ENCODE results near the gene BIN2. TPM values are rescaled to one million over a fixed set of nuclear protein-coding genes. Genes with fewer than 3 reads are reported as not detected.

The BIN2 gene
- total RNA-seq, 1 donor from 2014 or later: 1.6 TPM

GRCh38 chr12:51270067-51270950, 53.7 kb downstream of the BIN2 start, which contains the start of gene SMAGP:
SMAGP (minus strand) TSS chr12:51270415; CDS start chr12:51269278, 1,137 bp downstream.
- DNase-seq: peak; percentile 62
- TF ChIP-seq, protein P1, sequence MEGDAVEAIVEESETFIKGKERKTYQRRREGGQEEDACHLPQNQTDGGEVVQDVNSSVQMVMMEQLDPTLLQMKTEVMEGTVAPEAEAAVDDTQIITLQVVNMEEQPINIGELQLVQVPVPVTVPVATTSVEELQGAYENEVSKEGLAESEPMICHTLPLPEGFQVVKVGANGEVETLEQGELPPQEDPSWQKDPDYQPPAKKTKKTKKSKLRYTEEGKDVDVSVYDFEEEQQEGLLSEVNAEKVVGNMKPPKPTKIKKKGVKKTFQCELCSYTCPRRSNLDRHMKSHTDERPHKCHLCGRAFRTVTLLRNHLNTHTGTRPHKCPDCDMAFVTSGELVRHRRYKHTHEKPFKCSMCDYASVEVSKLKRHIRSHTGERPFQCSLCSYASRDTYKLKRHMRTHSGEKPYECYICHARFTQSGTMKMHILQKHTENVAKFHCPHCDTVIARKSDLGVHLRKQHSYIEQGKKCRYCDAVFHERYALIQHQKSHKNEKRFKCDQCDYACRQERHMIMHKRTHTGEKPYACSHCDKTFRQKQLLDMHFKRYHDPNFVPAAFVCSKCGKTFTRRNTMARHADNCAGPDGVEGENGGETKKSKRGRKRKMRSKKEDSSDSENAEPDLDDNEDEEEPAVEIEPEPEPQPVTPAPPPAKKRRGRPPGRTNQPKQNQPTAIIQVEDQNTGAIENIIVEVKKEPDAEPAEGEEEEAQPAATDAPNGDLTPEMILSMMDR (IDR thresholded peaks at IDR 0.05; ENCODE audit: borderline replicate concordance): peak; percentile 19
- peak within 1 kb of the TSS; percentile 88 for H3K27ac ChIP-seq (replicated peaks)
- peaks cover 33% of the 10 kb centered on the region for H3K27me3 ChIP-seq (ENCODE audit: low read depth)
- no peaks in the 10 kb centered on the region for H3K9me3 ChIP-seq (replicated peaks)
- H3K4me3 ChIP-seq: peak within 1 kb of the TSS; percentile 84
- intact Hi-C loops (cut with micrococcal nuclease): no loop called here
- peaks cover 27% of the 10 kb centered on the region for H3K4me1 ChIP-seq
- no peaks in the 10 kb centered on the region for H3K36me3 ChIP-seq

DNA sequence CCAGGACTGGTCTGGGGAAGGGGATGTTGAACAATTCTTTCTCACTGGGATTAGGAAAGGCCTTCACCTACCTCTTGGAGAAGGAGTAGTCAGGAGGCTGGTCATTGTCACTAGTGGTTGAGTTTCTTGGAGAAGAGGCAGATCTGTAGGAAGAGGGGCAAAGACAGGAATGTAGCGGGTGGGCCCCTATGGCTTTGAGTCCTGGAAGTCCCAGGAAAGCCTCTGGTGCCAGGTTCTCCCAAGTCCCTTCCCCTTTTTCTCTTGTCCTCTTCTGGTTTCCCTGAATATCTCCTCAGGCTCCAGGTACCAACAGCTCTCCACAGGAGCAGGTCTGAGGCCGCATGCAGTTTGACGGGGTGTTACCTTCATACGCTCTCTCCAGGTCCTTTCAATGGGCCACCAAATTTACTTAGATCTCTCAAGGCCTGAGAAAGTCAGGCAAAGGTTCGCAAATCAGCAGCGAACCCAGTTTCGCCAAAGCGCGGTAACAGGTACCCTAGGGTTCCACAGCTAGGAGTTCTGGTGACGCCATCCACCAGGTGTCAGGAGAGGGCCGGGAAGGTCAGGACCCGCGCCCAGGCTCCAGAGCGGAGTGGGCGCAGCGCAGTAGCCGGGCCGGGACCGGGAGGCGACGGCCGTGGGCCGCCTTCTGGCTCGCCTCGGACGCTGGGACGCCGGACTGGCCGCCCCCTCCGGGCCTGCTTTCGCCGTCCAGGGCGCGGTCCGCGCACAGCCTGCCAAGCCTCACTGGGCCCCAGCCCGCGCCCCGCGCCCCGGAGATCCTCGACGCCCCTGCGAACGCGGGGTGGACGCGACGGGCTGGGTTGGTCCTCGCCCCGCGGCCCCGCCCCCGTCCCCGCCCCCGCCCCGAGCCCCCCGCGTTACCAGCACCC, 54.6 kb downstream of the BIN2 start:
- no peaks in the 10 kb centered on the region for H3K36me3 ChIP-seq
- peaks cover 33% of the 10 kb centered on the region for H3K27me3 ChIP-seq (ENCODE audit: low read depth)
- peak overlapping the region; percentile 88 for H3K27ac ChIP-seq (replicated peaks)
- peaks cover 27% of the 10 kb centered on the region for H3K4me1 ChIP-seq
- no peaks in the 10 kb centered on the region for H3K9me3 ChIP-seq (replicated peaks)
- peak overlapping the region; percentile 84 for H3K4me3 ChIP-seq
- TF ChIP-seq, protein P1 (IDR thresholded peaks at IDR 0.05; ENCODE audit: borderline replicate concordance): peak; percentile 51
- intact Hi-C loops (cut with micrococcal nuclease): loop anchor here (2.0 kb wide), 1 partner anchor 69 kb away; no protein-coding TSS in a partner anchor
- DNase-seq: peak; percentile 27

DNA sequence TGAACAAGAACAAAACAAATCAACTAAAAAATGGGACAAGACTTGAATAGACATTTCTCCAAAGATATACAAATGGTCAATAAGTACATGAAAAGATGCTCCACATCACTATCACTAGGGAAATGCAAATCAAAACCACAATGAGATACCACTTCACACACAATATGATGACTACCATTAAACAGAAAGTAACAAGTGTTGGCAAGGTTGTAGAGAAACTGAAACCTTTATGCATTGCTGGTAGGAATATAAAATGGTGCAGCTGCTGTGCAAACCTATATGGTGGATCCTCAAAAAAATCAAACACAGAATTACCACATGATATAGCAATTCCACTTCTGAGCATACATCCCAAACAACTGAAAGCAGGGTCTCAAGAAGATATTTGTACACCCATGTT, 59.0 kb downstream of the BIN2 start:
- DNase-seq: no peak
- Histone ChIP-seq H3K9me3 (replicated peaks) (no peaks in the 10 kb centered on the region), H3K36me3 (no peaks in the 10 kb centered on the region), H3K4me3 (no peak overlapping the region), H3K27me3 (ENCODE audit: low read depth) (peaks cover 5% of the 10 kb centered on the region), H3K27ac (replicated peaks) (no peak overlapping the region), H3K4me1 (peaks cover 13% of the 10 kb centered on the region)
- intact Hi-C loops (cut with micrococcal nuclease): no loop called here
- TF ChIP-seq, protein P1 (IDR thresholded peaks at IDR 0.05; ENCODE audit: borderline replicate concordance): no peak

DNA sequence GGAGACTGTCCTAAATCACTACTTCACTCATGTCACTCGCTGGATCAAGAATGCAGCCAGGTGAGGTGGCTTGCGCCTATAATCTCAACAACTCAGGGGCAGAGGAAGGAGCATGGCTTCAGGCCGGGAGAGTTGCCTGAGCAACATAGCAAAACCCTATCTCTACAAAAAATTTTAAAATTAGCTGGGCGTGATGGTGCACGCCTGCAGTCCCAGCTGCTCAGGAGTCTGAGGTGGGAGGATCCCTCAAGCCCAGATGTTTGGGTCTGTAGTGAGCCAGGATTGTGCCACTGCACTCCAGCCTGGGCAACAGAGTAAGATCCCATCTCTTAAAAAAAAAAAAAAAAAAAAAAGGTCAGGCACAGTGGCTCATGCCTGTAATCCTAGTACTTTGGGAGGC, 59.7 kb downstream of the BIN2 start:
- no peaks in the 10 kb centered on the region for H3K36me3 ChIP-seq
- intact Hi-C loops (cut with micrococcal nuclease): no loop called here
- H3K4me3 ChIP-seq: no peak overlapping the region
- TF ChIP-seq, protein P1 (IDR thresholded peaks at IDR 0.05; ENCODE audit: borderline replicate concordance): no peak
- no peaks in the 10 kb centered on the region for H3K27me3 ChIP-seq (ENCODE audit: low read depth)
- DNase-seq: no peak
- no peaks in the 10 kb centered on the region for H3K9me3 ChIP-seq (replicated peaks)
- H3K4me1 ChIP-seq: peaks cover 11% of the 10 kb centered on the region
- no peak overlapping the region for H3K27ac ChIP-seq (replicated peaks)

- Histone ChIP-seq H3K9me3 (replicated peaks) (no peaks in the 10 kb centered on the region), H3K36me3 (no peaks in the 10 kb centered on the region), H3K4me3 (no peak overlapping the region), H3K27me3 (ENCODE audit: low read depth) (no peaks in the 10 kb centered on the region), H3K4me1 (peaks cover 2% of the 10 kb centered on the region), H3K27ac (replicated peaks) (no peak overlapping the region)
- intact Hi-C loops (cut with micrococcal nuclease): no loop called here
- TF ChIP-seq, protein P1 (IDR thresholded peaks at IDR 0.05; ENCODE audit: borderline replicate concordance): no peak
- no peak for DNase-seq
Measured at GRCh38 chr12:51263341-51263740, 60.6 kb downstream of the BIN2 start.

Data from left ventricle myocardium inferior (tissue), 1 donor.